Kidney epithelial cell (primary cell): ENCODE results near the gene GGN. TPM values are rescaled to one million over a fixed set of nuclear protein-coding genes. Genes with fewer than 3 reads are reported as not detected.

Experiments used
- DNase-seq: peaks from one replicate; pipeline ENCODE4 v3.0.0-alpha.2; 2010; ENCODE audit warnings: low read depth
- H3K27me3 ChIP-seq: 2 replicates; pipeline ENCODE4 v1.6.0; 2011; ENCODE audit warnings: low read length; ENCODE audit not compliant: control insufficient read depth, insufficient read depth
- H3K36me3 ChIP-seq: 2 replicates; pipeline ENCODE4 v1.5.1; 2011; ENCODE audit warnings: low read length; ENCODE audit not compliant: control insufficient read depth, insufficient read depth
- H3K4me3 ChIP-seq: 2 replicates; pipeline ENCODE4 v1.5.1; 2011; ENCODE audit warnings: low read depth, mild to moderate bottlenecking, control low read depth, low read length
- CTCF ChIP-seq: IDR thresholded peaks from 2 replicates; pipeline ENCODE4 v1.5.1; 2011; ENCODE audit warnings: mild to moderate bottlenecking, moderate library complexity, low read length, control low read depth, inconsistent platforms; ENCODE audit not compliant: insufficient read depth, poor library complexity, severe bottlenecking
- total RNA-seq: library from RNA; depleted of rRNA; stranded (reverse); fragments of >200 nt; gene quantifications from 2 replicates; pipeline ENCODE4 v1.2.3, GENCODE V29; 2015

The GGN gene
- total RNA-seq, 1 donor from 2014 or later = 1.4 TPM

- TF ChIP-seq CTCF = peak; percentile 17
- Histone ChIP-seq H3K27me3 (no peaks in the 10 kb centered on the region), H3K4me3 (peak within 1 kb of the TSS; percentile 94)
Measured at GRCh38 chr19:38374332-38375097, 13.3 kb downstream of the GGN start, which contains the start of gene PSMD8. TSS of gene PSMD8 (plus strand) at chr19:38374571. CDS start at chr19:38374602, 31 bp downstream.

GRCh38 chr19:38373907-38374331, 13.9 kb downstream of the GGN start:
- Histone ChIP-seq H3K27me3 (no peaks in the 10 kb centered on the region), H3K36me3 (no peaks in the 10 kb centered on the region), H3K4me3 (peak overlapping the region; percentile 47)
- TF ChIP-seq CTCF = no peak
- DNase-seq = no peak

More at GRCh38 chr19:38374332-38375097, 13.3 kb downstream of the GGN start, which contains the start of gene PSMD8:
- peak; percentile 96 for DNase-seq
- peaks cover 4% of the 10 kb centered on the region for H3K36me3 ChIP-seq

GRCh38 chr19:38371081-38371480, 16.8 kb downstream of the GGN start:
- Histone ChIP-seq H3K36me3 (no peaks in the 10 kb centered on the region), H3K27me3 (no peaks in the 10 kb centered on the region), H3K4me3 (no peak overlapping the region)
- TF ChIP-seq CTCF = no peak
- DNase-seq = no peak

GRCh38 chr19:38370299-38370698, 17.5 kb downstream of the GGN start:
- TF ChIP-seq CTCF = no peak

GRCh38 chr19:38369584-38369983, 18.2 kb downstream of the GGN start:
- no peaks in the 10 kb centered on the region for H3K36me3 ChIP-seq
- H3K27me3 ChIP-seq = no peaks in the 10 kb centered on the region
- no peak for DNase-seq
- no peak for TF ChIP-seq CTCF
- H3K4me3 ChIP-seq = no peak overlapping the region

More at GRCh38 chr19:38370299-38370698, 17.5 kb downstream of the GGN start:
- H3K36me3 ChIP-seq = no peaks in the 10 kb centered on the region
- no peak overlapping the region for H3K4me3 ChIP-seq
- no peak for DNase-seq
- no peaks in the 10 kb centered on the region for H3K27me3 ChIP-seq
